Ascending aorta (tissue), 2 donors: Measurements from ENCODE around the gene KLF11. TPM values are rescaled to one million over a fixed set of nuclear protein-coding genes. Genes with fewer than 3 reads are reported as not detected.
A peak's percentile ranks its signal among the peaks of the same experiment; 100 is the strongest.

Experiments
- DNase-seq, 2 donors: peaks; one replicate each; pipeline ENCODE4 v3.0.0-alpha.2; 2019; ENCODE audit warnings: low spot score in 2 of 2
- H3K27ac ChIP-seq, 2 donors: fragments of 200-600 bp; sonication (generic); one replicate each; pipeline ENCODE4 v1.5.1; 2016 to 2017; ENCODE audit warnings: mild to moderate bottlenecking in 1 of 2
- H3K27me3 ChIP-seq: fragments of 200-600 bp; sonication (generic); one replicate; pipeline ENCODE4 v1.5.1; 2017
- H3K36me3 ChIP-seq, 2 donors: fragments of 200-600 bp; sonication (generic); one replicate each; pipeline ENCODE4 v1.5.1; 2016
- H3K4me1 ChIP-seq, 2 donors: fragments of 200-600 bp; sonication (generic); one replicate each; pipeline ENCODE4 v1.5.1; 2016 to 2017; ENCODE audit warnings: mild to moderate bottlenecking in 1 of 2
- H3K4me3 ChIP-seq, 2 donors: fragments of 200-600 bp; sonication (generic); one replicate each; pipeline ENCODE4 v1.5.1; 2016 to 2017; ENCODE audit warnings: mild to moderate bottlenecking in 1 of 2
- H3K9me3 ChIP-seq, 2 donors: fragments of 200-600 bp; sonication (generic); one replicate each; pipeline ENCODE4 v1.5.1; 2016
- CTCF ChIP-seq, 3 experiments: fragments of 200-600 bp in 2 of 3; fragments of 450-650 bp in 1 of 3; sonication (generic) in 2 of 3; IDR thresholded peaks; one replicate each; pipeline ENCODE4 v1.5.1; 2016 to 2019; ENCODE audit warnings: antibody characterized with exemption in 3 of 3, mild to moderate bottlenecking in 1 of 3, moderate library complexity in 1 of 3
- intact Hi-C: fragments of 100-400 bp; cut with DNase I; formaldehyde crosslinking; loops from one replicate; pipeline ENCODE4 v1.15.1; 2023
- total RNA-seq: library from RNA; depleted of rRNA; stranded (reverse); fragments of >200 nt; gene quantifications from one replicate; pipeline ENCODE4 v1.1.0, GENCODE V29; 2016

The KLF11 gene
- total RNA-seq, 1 donor from 2014 or later = 37.6 TPM

GRCh38 chr2:10058251-10059015 lies 15.1 kb downstream of the KLF11 start:
- intact Hi-C loops = no loop called here
- peaks cover 3 to 23% of the 10 kb centered on the region in 2 donors for H3K36me3 ChIP-seq
- no peaks in the 10 kb centered on the region for H3K4me1 ChIP-seq
- no peaks in the 10 kb centered on the region for H3K9me3 ChIP-seq
- DNase-seq = no peak
- H3K27ac ChIP-seq = peak overlapping the region in 1 of 2 donors; percentile 4
- H3K27me3 ChIP-seq = no peaks in the 10 kb centered on the region
- no peak for TF ChIP-seq CTCF (IDR thresholded peaks at IDR 0.05)
- no peak overlapping the region for H3K4me3 ChIP-seq

GRCh38 chr2:10059016-10059351 lies 15.6 kb downstream of the KLF11 start:
- H3K4me1 ChIP-seq = no peaks in the 10 kb centered on the region
- DNase-seq = no peak
- no peak for TF ChIP-seq CTCF (IDR thresholded peaks at IDR 0.05)
- H3K27ac ChIP-seq = no peak overlapping the region
- H3K27me3 ChIP-seq = no peaks in the 10 kb centered on the region
- peaks cover 0 to 21% of the 10 kb centered on the region in 2 donors for H3K36me3 ChIP-seq
- no peaks in the 10 kb centered on the region for H3K9me3 ChIP-seq
- H3K4me3 ChIP-seq = no peak overlapping the region
- intact Hi-C loops = no loop called here

GRCh38 chr2:10059552-10060335 lies 16.4 kb downstream of the KLF11 start:
- H3K36me3 ChIP-seq = peaks cover 0 to 20% of the 10 kb centered on the region in 2 donors
- no peaks in the 10 kb centered on the region for H3K9me3 ChIP-seq
- H3K27ac ChIP-seq = no peak overlapping the region
- intact Hi-C loops = no loop called here
- H3K4me3 ChIP-seq = no peak overlapping the region
- H3K27me3 ChIP-seq = no peaks in the 10 kb centered on the region
- no peak for DNase-seq
- H3K4me1 ChIP-seq = no peaks in the 10 kb centered on the region
- TF ChIP-seq CTCF (IDR thresholded peaks at IDR 0.05) = no peak

- H3K9me3 ChIP-seq = no peaks in the 10 kb centered on the region
- H3K4me3 ChIP-seq = no peak overlapping the region
- H3K4me1 ChIP-seq = no peaks in the 10 kb centered on the region
- H3K27me3 ChIP-seq = no peaks in the 10 kb centered on the region
- intact Hi-C loops = no loop called here
- H3K36me3 ChIP-seq = peaks cover 0 to 13% of the 10 kb centered on the region in 2 donors
- H3K27ac ChIP-seq = no peak overlapping the region
- DNase-seq = no peak
- TF ChIP-seq CTCF (IDR thresholded peaks at IDR 0.05) = no peak
Observed at GRCh38 chr2:10061221-10061925, 18.0 kb downstream of the KLF11 start.

GRCh38 chr2:10062931-10063365 lies 19.6 kb downstream of the KLF11 start:
- Histone ChIP-seq H3K36me3 (peaks cover 0 to 15% of the 10 kb centered on the region in 2 donors), H3K4me1 (no peaks in the 10 kb centered on the region), H3K4me3 (no peak overlapping the region), H3K27ac (no peak overlapping the region), H3K9me3 (no peaks in the 10 kb centered on the region), H3K27me3 (no peaks in the 10 kb centered on the region)
- intact Hi-C loops = no loop called here
- no peak for DNase-seq
- no peak for TF ChIP-seq CTCF (IDR thresholded peaks at IDR 0.05)
